GM12892 (cell line): ENCODE measurements around the gene KCTD3.

ENCODE experiments used
- POLR2A ChIP-seq: IDR thresholded peaks from 2 replicates; pipeline ENCODE4 v1.6.1; 2011; ENCODE audit warnings: low read depth, low read length, control low read depth
- POLR2AphosphoS5 ChIP-seq: IDR thresholded peaks from 2 replicates; pipeline ENCODE4 v1.6.1; 2011; ENCODE audit warnings: low read depth, low read length, control low read depth
- TAF1 ChIP-seq: IDR thresholded peaks from 2 replicates; pipeline ENCODE4 v1.6.1; 2011; ENCODE audit warnings: low read depth, mild to moderate bottlenecking, control low read depth, low read length, borderline replicate concordance

DNA sequence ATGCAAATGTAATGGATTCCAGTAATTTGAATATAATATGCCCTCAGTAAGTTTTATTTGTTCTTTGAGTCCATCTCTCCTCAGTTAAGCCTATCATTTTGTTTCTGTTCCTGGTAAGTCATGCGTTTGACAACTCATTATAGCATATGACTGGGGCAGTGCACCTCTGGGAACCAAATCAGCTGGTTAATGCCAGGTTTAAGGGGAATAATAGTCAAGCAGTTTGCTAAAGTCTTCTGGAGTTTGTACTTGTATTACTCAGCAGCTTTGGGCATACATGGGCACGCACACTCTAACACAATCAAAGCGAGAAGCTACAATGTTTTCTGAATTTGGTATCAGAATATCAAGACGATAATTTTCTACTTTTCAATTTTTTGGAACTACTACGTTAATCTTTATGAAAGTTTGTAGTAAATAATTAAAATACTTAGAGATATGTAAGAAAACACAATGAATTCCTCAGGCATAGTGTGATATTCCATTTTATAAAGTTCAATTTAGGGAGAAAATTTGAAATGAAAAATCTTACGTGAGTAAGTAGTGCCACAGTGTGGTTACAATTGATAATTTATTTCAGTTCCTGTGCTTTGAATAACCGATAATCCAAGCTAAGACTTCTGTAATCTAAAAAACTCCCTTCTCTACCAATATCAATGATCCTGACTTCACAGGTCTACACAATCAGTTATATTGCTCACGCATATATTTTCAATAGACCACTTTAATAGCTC is 43.8 kb upstream of the KCTD3 start:
- no peak for TF ChIP-seq POLR2A
- no peak for TF ChIP-seq POLR2AphosphoS5
- no peak for TF ChIP-seq TAF1
